Uterus (tissue), 2 donors: Measurements from ENCODE around the gene NDN.

ENCODE experiments used
- POLR2A ChIP-seq, 2 donors: fragments of 450-650 bp; IDR thresholded peaks; one replicate each; pipeline ENCODE4 v1.6.1; 2016; ENCODE audit warnings: antibody characterized with exemption in 2 of 2, mild to moderate bottlenecking in 1 of 2, moderate library complexity in 1 of 2
- TF ChIP-seq, protein P1 (sequence below), 4 experiments: fragments of 200-600 bp in 2 of 4; fragments of 450-650 bp in 2 of 4; sonication (generic) in 2 of 4; IDR thresholded peaks; one replicate each; pipeline ENCODE4 v1.5.1; 2016 to 2019; ENCODE audit warnings: antibody characterized with exemption in 4 of 4, mild to moderate bottlenecking in 2 of 4, moderate library complexity in 1 of 4

DNA sequence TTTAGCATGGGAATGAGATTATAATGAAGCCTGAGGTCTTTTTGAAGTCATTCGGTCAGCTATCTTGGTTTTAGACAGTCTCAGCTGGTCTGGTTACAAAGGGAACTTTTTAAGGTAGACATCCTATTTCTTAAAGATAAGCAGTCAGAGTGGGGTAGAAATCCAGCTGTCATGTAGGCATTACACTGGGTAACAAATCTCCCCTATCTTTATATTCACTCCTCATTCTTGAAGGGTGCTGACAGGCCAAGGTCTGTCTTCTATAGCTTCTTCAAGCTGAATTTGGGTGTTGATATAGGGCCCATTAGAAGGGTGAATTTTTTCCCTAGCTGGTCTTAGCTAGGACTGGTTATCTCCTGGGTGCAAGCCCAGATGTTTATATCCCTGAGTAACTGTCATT lies 21.2 kb upstream of the NDN start:
- TF ChIP-seq, protein P1, sequence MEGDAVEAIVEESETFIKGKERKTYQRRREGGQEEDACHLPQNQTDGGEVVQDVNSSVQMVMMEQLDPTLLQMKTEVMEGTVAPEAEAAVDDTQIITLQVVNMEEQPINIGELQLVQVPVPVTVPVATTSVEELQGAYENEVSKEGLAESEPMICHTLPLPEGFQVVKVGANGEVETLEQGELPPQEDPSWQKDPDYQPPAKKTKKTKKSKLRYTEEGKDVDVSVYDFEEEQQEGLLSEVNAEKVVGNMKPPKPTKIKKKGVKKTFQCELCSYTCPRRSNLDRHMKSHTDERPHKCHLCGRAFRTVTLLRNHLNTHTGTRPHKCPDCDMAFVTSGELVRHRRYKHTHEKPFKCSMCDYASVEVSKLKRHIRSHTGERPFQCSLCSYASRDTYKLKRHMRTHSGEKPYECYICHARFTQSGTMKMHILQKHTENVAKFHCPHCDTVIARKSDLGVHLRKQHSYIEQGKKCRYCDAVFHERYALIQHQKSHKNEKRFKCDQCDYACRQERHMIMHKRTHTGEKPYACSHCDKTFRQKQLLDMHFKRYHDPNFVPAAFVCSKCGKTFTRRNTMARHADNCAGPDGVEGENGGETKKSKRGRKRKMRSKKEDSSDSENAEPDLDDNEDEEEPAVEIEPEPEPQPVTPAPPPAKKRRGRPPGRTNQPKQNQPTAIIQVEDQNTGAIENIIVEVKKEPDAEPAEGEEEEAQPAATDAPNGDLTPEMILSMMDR (IDR thresholded peaks at IDR 0.05), result no peak
- TF ChIP-seq POLR2A (IDR thresholded peaks at IDR 0.05), result no peak
